T-helper 1 cell treated with Interleukin-12 subunit alpha and Interleukin-12 subunit beta and Interleukin-4 antibody, amounts not matched to agents 30 ng/mL and 1 ng/mL, for 36 hours (primary cell): Measurements from ENCODE around the gene CPSF4. TPM values are rescaled to one million over a fixed set of nuclear protein-coding genes. Genes with fewer than 3 reads are reported as not detected.

Source experiments
- intact Hi-C: fragments of 100-400 bp; cut with micrococcal nuclease; formaldehyde crosslinking; loops from one replicate; pipeline ENCODE4 v1.15.1; 2024
- total RNA-seq: library from RNA; stranded (reverse); gene quantifications from 2 replicates; pipeline ENCODE4 v1.2.3, GENCODE V29; 2022

The CPSF4 gene
- total RNA-seq, 1 donor from 2014 or later = 68.0 TPM

DNA sequence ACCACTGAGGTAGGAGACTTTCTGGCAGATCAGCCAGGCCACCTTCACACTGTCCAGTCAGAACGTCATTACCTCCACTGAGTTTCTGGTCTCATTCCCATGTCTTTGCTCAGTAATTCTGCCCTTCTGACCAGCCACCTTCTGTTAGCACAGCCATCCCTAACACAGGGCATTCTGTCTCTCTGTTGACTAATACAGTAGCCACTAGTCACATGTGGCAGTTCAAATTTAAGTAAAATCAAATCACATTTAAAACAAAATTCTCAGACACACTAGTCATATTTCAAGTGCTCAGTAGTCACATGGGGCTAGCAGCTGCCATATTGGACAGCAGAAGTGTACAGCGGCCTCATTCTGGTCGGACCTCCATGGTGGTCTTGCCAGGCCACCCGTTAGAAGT lies 7.4 kb downstream of the CPSF4 start:
- intact Hi-C loops = no loop called here

DNA sequence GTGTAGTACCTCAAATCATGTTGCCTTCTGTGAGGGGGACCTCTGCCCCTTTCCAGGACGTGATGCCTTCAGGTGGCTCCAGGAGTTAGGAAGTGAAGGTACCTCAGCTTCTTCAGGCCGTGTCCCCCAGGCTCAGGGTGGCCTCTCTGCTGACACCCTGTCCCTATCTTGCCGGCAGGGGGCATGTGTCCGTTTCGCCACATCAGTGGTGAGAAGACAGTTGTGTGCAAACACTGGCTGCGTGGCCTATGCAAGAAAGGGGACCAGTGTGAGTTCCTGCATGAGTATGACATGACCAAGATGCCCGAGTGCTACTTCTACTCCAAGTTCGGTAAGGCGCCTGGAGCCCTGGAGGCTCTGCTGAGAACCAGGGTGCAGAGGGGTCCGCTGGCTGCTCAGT lies 9.2 kb downstream of the CPSF4 start:
- intact Hi-C loops = no loop called here

DNA sequence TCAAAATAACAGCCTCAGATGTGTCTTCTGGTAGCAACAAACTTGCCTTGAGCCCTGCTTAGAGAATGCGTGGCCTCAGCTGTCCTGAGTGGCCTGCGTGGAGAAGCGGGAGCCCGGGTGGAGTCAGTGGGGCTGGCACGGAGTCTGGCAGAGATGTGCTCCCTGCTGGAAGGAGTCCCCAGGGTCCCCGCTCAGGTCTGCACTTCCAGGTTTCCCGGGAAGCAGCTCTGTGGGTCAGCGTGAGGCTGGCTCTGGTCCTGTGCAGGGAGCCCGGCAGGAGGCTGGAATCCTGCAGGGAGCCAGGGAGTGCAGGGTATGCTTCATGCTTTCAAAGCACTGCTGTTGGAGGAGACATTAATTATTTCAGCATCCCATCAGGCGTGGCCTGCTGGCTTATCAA lies 10.1 kb downstream of the CPSF4 start:
- intact Hi-C loops = no loop called here

DNA sequence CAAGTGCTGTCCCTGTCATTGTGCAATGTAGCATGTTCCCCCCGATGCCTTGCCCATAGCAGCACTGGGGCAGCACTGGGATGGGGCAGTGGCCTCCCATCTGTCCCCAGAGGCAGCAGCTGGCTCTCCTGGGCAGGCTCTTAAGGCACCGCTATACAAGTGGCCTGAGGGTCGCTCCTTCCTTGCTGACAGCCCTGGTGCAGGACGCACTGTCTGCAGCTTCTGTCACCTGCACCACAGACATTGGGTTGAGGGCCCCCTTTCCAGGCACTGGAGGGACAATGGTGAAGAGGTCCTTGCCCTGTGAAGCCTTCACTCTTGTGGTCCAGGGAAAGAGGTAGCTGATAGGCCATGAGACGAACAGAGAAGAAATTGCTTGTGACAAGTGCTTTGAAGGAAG lies 10.6 kb downstream of the CPSF4 start:
- intact Hi-C loops = no loop called here

- intact Hi-C loops = no loop called here
Measured at GRCh38 chr7:99451936-99452335, 13.2 kb downstream of the CPSF4 start.

DNA sequence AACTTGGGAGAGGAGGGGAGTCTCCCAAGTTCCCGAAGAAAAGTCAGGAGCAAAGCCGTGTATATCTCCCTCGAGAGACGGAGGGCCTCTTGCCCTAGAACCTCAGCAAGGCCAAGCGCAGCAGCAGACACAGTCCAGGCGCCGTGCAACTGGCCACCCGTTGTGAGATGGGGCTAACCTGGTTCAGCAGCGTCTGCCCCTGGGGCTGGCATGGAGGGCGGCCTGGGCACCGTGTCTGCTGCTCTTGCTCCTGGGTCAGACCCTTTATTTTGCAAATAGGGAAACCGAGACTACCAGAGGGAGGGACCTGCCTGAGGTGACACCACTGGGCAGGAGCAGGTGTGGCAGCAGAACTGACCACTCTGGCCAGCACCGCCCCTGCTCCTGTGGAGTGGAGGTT lies 13.8 kb downstream of the CPSF4 start:
- intact Hi-C loops = no loop called here

DNA sequence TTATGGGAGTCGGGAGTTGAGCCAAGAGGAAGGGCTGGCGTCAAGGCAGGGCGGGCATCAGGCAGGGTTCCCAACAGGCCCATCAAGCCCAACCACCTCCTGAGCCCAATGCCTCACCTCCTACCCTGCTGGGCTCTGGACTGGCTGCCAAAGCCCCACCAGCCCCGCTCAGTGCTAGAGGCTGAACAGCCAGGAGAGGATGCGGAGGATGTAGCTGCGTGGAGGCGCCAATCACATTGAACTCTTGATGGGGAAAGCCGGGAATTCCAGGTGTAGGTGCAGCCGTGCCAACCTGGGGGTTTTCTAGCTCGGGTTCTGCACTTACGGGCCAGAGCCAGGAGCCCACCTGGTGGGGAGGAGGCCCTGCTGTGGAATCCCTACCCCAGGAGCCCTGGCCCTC lies 14.4 kb downstream of the CPSF4 start:
- intact Hi-C loops = no loop called here

DNA sequence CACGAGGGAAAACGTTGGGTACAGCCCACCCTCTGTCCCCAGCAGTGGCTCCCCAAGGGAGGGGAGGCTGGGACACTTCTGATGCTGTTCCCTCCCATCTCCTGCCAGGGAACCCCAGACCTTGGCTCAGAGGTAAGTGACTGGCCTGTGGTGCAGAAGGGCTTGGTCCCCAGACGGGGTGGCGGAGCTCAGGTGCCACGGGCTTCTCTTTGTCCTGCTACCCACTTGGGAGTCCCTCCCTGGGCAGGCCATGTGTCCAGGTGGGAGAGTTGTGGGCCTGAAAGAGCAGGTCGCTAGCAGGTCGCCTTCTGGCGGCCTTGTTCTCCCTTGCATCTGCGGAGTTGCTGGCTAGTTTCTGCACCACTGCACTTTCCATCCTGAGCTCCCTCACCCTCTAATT lies 17.1 kb downstream of the CPSF4 start:
- intact Hi-C loops = no loop called here

DNA sequence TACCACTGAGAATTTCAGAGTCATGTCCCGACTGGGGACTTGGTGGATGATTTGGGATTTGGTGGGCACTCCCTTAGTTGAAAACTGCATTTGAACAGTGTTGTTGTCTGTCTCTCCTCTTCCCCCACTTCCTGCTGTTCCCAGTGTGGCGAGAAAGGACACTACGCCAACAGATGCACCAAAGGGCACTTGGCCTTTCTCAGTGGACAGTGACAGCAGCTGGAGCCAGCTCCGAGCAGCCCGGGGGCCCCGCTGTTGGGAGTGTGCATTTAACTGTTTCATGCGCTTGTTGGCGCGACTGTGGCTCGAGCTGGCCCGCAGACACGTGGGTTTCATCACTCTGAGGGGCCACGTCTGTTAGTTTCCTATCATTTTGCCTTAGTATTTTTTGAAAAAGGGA lies 17.5 kb downstream of the CPSF4 start:
- intact Hi-C loops = no loop called here

- intact Hi-C loops = no loop called here
Measured at GRCh38 chr7:99457050-99457649, 18.4 kb downstream of the CPSF4 start.

- intact Hi-C loops = no loop called here
Measured at GRCh38 chr7:99457650-99458493, 19.1 kb downstream of the CPSF4 start.

DNA sequence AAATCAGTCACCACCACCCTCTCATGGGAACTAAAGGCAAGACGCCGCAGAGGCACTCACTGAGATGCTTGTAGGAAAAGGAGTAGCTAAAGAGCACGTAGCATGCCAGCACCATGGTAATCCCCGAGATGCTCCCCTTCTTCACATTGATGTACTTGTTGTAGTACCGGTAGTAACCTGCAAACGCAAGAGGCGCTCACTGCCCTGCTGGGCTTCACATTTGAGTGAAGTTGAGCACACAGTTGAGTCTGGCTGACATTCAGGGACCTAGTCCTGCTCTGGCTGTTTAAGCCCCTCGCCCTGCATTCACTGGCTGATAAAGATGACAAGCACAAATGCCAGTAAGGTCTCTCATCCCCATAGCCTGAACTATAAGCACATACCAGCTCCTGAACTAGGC lies 20.3 kb downstream of the CPSF4 start:
- intact Hi-C loops = no loop called here

DNA sequence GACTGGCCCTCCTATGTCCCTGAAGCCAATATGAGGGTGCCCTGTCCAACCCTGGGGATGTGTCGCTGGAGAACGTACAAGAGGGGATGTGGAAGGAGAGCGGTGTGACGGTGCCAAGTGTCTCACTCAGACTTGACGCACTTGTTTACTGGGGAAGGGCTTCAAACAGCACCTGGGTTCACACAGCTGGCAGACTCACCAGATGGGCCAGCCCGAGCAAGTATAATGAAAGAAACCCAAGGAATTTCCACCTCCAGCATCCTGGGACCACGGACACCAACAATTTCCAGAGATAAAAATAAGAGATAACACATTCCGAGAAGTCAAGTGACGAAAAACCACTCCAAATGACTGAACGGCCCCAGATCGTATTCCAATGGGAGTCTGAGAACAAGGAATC lies 21.9 kb downstream of the CPSF4 start:
- intact Hi-C loops = loop anchor here (10.0 kb wide), 1 partner anchor 586 kb away; the partner anchor contains the start of genes TMEM130 and TRRAP

DNA sequence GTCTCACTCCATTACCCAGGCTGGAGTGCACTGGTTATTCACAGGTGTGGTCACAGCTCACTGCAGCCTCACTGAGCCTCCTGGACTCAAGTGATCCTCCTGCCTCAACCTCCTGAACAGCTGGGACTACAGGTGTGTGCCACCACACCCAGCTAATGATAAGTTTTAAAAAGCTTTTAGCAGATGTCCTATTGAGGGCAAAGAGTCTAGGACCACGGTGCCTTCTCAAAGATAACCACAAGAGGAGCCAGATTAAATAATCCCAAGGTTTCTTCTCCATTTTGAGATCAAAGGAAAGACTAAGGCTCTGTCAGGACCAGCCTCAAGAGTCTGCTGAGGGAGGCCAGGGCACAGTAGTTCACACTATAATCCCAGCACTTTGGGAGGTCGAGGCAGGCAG lies 22.5 kb downstream of the CPSF4 start:
- intact Hi-C loops = loop anchor here (10.0 kb wide), 1 partner anchor 586 kb away; the partner anchor contains the start of genes TMEM130 and TRRAP

GRCh38 chr7:99465421-99465768 lies 26.7 kb downstream of the CPSF4 start:
- intact Hi-C loops = loop anchor here (10.0 kb wide), 1 partner anchor 591 kb away; the partner anchor contains the start of genes TMEM130 and TRRAP

GRCh38 chr7:99468336-99468918 lies 29.7 kb downstream of the CPSF4 start:
- intact Hi-C loops = loop anchor here (10.0 kb wide), 1 partner anchor 594 kb away; the partner anchor contains the start of genes TMEM130 and TRRAP

DNA sequence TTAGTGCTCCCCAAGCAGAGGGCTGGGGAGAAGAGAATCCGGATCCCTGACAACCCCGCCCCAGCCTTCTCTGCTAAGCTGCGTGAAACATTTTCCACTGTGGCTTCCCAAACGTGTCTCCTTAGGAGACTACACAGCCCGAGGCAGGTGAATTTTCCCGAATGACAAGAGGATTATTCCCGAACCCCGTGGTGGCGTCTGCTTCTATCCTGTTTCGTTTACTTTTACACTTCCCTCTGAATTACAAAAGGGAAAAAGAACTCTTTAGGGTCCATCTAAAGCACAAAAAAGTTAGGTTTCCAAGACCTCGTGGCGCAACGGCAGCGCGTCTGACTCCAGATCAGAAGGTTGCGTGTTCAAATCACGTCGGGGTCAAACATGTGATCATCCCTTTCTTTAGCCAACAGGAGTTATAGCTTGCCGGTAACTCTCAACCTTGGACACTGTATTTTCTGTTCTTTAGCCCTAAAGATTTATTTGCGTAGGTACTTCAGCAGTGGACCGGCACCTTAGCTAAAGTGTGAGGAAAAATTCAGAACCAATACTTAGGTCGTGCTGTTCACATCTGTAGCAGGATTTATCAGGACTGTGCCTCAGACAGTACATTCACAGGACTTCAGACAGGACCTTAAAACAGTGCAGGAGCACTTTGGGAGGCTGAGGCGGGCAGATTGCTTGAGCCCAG lies 30.8 kb downstream of the CPSF4 start:
- intact Hi-C loops = loop anchor here (10.0 kb wide), 3 partner anchors 365 to 595 kb away; partner anchors contain the start of genes TMEM130 and TRRAP

DNA sequence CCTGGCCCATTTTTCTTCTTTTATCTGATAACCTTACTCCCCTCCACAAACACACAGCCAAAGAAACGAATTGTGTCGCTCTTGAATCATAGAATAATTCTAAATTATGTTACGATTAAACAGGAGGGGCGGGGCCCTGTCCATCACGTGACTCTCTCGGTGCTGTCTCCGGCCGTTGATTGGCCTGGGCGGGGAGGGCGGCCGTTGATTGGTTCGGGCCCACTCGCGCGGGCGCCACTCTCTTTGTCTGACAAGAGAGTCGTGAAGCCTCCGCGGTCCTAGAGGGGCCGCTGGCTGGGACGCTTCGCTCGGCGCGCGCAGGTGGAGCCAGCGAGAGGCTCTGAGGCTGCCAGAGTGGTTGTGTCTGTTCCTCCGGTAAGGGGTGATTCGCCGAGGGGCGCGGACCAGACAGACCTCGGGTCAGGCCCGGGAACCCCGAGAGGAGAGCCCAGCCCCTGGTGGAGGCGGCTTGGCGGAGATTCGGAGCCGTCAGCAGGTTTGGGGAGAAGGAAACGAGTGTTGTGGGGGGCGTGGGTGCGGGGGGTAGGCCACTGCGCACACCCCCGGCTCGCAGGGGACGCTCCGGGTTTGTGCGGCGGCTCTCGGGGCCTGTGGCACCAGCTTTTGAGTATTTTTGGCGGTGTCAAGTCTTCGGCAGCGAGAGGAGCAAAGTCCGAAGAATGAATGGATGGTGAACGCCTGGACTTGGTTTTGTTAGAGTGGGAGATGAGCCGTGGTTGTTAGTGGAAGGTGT lies 34.0 kb downstream of the CPSF4 start, which contains the start of gene ZNF789:
Gene ZNF789, plus strand, starts transcription at position 330 of the 754 bp plus-strand sequence. CDS start 3,567 bp downstream, outside the sequence.
- intact Hi-C loops = loop anchor here (1.0 to 10.0 kb wide), 10 partner anchors 28 to 522 kb away; partner anchors contain the start of genes BUD31, CPSF4, FAM200A and PDAP1

DNA sequence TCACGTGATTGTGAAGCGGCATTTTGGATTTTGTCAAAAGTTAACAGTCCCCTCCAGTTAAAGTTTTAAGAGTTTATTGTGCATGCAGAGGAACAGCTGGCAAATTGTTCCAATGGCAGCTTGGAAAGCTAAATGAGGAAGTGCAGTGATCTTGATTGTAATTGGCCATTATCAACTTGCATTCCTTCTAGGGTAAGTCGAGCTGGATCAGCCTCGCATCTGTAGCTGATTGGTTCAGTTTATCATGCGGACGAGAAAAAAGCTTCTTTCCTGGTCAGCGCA lies 34.5 kb downstream of the CPSF4 start:
- intact Hi-C loops = loop anchor here (1.0 to 10.0 kb wide), 3 partner anchors 329 to 522 kb away; partner anchors contain the start of gene SMURF1

GRCh38 chr7:99476107-99476506 lies 37.4 kb downstream of the CPSF4 start:
- intact Hi-C loops = loop anchor here (10.0 kb wide), 2 partner anchors 359 to 519 kb away; no protein-coding TSS in a partner anchor
